GM19467 (cell line): ENCODE results near the gene PTPRT.
"Not testable (repeated sequence)": the region's sequence is repeated elsewhere in the genome, so short reads cannot be mapped to it uniquely, and the experiment has no call there.

Experiments
- ATAC-seq: cut with Tn5 transposase; IDR thresholded peaks from one replicate; pipeline ENCODE4 v1.9.1; 2021; ENCODE audit warnings: mild to moderate bottlenecking, moderate library complexity; ENCODE audit not compliant: unreplicated experiment

The PTPRT gene

GRCh38 chr20:42920776-42921175 is 268.9 kb downstream of the PTPRT start:
- no peak for ATAC-seq

- no peak for ATAC-seq
Measured at GRCh38 chr20:42919316-42919715, 270.4 kb downstream of the PTPRT start.

- no peak for ATAC-seq
Measured at GRCh38 chr20:42915081-42915480, 274.6 kb downstream of the PTPRT start.

- ATAC-seq = no peak
Measured at GRCh38 chr20:42914302-42914701, 275.4 kb downstream of the PTPRT start.

GRCh38 chr20:42910808-42911207 is 278.9 kb downstream of the PTPRT start:
- not testable (repeated sequence) for ATAC-seq

- no peak for ATAC-seq
Measured at GRCh38 chr20:42907730-42908129, 282.0 kb downstream of the PTPRT start.

GRCh38 chr20:42906120-42906519 is 283.6 kb downstream of the PTPRT start:
- ATAC-seq = no peak

GRCh38 chr20:42902509-42902908 is 287.2 kb downstream of the PTPRT start:
- ATAC-seq = no peak

- ATAC-seq = no peak
Measured at GRCh38 chr20:42901689-42902440, 287.8 kb downstream of the PTPRT start.

- ATAC-seq = not testable (repeated sequence)
Measured at GRCh38 chr20:42900764-42901163, 288.9 kb downstream of the PTPRT start.

- ATAC-seq = no peak
Measured at GRCh38 chr20:42895020-42895419, 294.7 kb downstream of the PTPRT start.

GRCh38 chr20:42894483-42894882 is 295.2 kb downstream of the PTPRT start:
- ATAC-seq = no peak

- ATAC-seq = no peak
Measured at GRCh38 chr20:42889517-42889916, 300.2 kb downstream of the PTPRT start.

GRCh38 chr20:42887281-42887680 is 302.4 kb downstream of the PTPRT start:
- ATAC-seq = no peak

- ATAC-seq = no peak
Measured at GRCh38 chr20:42886801-42887200, 302.9 kb downstream of the PTPRT start.

- ATAC-seq = no peak
Measured at GRCh38 chr20:42886046-42886445, 303.7 kb downstream of the PTPRT start.

- no peak for ATAC-seq
Measured at GRCh38 chr20:42875581-42875980, 314.1 kb downstream of the PTPRT start.

GRCh38 chr20:42873259-42873658 is 316.4 kb downstream of the PTPRT start:
- ATAC-seq = no peak

- no peak for ATAC-seq
Measured at GRCh38 chr20:42864116-42864515, 325.6 kb downstream of the PTPRT start.

GRCh38 chr20:42862446-42862845 is 327.3 kb downstream of the PTPRT start:
- ATAC-seq = no peak

GRCh38 chr20:42857446-42857845 is 332.3 kb downstream of the PTPRT start:
- ATAC-seq = no peak

- ATAC-seq = no peak
Measured at GRCh38 chr20:42855896-42856295, 333.8 kb downstream of the PTPRT start.

- ATAC-seq = no peak
Measured at GRCh38 chr20:42852691-42853090, 337.0 kb downstream of the PTPRT start.
